T47D (cell line): ENCODE data around the gene MIER2.
A peak's percentile ranks its signal among the peaks of the same experiment; 100 is the strongest.

Source experiments
- DNase-seq, 2 experiments: peaks; one replicate each; pipeline versions ENCODE4 v3.0.0 to v3.0.0-alpha.2; 2011 to 2012; ENCODE audit warnings: low read depth in 1 of 2, low spot score in 1 of 2
- JUND ChIP-seq: IDR thresholded peaks from 2 replicates; pipeline ENCODE4 v1.6.1; 2012; ENCODE audit warnings: low read depth
- in situ Hi-C: cut with HindIII; loops from 2 replicates; pipeline ENCODE4 v1.10.0; 2016; ENCODE audit warnings: low sequenced_read_pairs, low pct_unique_long_range_greater_than_20kb

The MIER2 gene

DNA sequence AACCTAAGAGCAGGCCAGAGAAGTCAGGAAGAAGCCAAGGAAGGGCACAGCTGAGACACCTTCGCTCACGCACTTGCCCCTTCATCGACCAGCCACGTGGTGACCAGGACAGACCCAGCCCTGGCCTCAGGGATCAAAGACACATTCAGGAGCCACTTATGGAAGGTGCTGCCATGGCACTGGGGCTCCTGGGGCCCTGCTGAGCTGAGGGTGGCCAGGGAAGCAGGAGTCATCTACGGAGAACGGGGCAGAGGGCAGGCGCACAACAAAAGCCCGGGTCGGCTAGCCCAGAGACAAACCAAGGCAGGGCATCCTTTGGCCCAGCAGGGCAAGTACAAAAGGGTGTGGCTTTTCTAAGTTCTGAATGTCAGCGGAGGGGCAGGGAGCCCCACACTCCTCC, 55.7 kb downstream of the MIER2 start:
- DNase-seq = no peak
- in situ Hi-C loops = no loop called here
- TF ChIP-seq JUND = no peak

DNA sequence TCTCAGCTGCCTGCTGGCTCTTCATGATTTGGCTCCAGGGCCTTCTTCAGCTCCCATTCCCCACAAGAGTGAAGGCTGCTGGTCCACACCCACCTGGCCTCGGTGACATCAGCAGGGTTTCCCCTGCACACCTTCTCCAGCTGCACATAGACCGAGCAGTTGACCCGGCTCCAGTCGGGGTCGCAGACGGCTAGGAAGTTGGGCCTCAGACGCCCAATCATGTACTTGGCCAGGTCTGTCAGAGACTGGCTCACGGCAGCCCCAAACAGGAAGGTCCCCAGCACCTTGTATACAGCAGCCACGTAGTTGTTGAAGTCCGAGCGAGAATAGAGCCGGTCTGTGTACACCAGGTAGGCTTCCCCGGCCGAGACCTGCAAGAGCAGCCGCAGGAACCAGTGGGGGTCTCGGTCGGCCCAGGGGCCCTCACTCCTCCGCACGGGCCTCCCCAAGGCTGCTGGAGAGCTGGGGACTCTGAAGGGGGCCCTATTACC, 57.2 kb downstream of the MIER2 start:
- TF ChIP-seq JUND = no peak
- DNase-seq = no peak
- in situ Hi-C loops = no loop called here

DNA sequence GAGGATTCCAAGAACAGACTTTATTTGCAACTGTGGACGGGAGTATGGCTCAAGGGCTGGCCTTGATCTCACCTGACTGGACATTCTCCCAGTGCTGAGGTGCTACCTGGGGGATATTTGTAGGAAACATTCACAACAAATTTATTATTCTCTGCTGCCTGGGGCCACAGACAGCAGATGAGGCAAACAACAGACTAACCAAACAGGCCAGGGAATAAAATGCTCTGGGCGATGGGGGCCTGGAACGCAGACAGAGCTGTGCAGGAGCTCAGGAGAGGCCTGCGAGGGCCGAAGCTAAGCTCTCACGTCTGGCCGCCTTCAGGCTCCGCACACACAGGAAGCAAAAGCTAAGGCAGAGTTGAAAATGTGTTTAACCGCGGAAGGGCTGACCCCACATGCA, 61.2 kb downstream of the MIER2 start:
- no peak for TF ChIP-seq JUND
- in situ Hi-C loops = no loop called here
- DNase-seq = peak; percentile 61 to 77

DNA sequence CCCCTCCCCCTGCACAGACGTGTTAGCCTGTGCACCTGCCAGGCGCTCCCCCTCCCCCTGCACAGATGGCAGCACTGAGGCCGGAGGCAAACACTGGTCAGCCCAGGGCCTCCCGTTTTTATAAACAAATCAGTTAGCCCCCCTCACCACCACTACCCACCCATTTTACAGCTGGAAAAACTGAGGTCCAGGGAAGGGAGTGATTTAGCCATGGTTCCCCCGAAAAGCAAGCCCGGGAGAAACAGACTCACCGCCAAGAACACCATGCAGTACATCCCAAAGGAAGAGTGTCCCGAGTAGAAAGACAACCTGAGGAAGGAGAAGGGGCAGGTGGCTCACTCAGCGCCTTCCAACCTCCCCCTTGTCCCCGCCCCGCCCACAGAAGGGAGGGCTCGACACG, 62.1 kb downstream of the MIER2 start:
- no peak for DNase-seq
- no peak for TF ChIP-seq JUND
- in situ Hi-C loops = no loop called here

DNA sequence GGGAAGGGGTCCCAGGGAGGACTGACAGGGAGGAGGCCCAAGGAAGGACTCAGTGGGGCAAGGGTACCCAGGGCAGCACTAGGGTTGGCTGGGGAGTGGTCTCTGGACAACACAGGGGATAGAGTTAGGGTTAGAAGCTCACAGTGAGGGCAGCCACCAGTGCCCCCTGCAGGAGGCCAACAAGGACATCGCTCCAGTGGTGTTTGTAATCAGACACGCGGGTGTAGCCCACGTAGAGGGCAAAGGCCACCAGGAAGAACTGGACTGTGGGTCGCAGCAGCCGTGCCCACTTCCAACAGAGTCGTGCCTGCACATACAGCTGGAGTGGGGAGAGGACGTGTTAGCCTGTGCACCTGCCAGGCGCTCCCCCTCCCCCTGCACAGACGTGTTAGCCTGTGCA, 62.6 kb downstream of the MIER2 start:
- TF ChIP-seq JUND = no peak
- DNase-seq = no peak
- in situ Hi-C loops = no loop called here

GRCh38 chr19:281156-281853, 63.3 kb downstream of the MIER2 start:
- in situ Hi-C loops = no loop called here
- no peak for TF ChIP-seq JUND
- no peak for DNase-seq

GRCh38 chr19:280541-281009, 64.0 kb downstream of the MIER2 start:
- DNase-seq = no peak
- TF ChIP-seq JUND = no peak
- in situ Hi-C loops = no loop called here

DNA sequence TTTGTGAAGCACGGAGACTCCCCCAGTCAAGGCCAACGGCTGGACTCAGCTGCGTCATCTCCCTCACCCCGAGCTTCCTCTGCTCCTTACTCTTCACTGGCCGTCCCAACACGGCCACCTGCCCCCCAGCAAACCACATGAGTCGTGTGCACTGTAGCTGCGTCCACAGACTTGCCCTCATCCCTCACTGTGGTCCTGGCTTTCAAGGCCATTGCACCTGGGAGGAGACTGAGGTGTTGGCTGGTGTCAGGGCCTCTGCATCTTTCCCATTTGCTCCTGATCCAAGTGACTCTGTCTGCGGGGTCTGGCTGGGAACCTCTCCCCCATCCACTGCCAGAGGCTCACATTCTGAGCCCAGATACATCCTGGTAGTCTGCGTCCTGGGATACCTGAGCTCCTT, 64.9 kb downstream of the MIER2 start:
- in situ Hi-C loops = no loop called here
- no peak for TF ChIP-seq JUND
- DNase-seq = no peak

DNA sequence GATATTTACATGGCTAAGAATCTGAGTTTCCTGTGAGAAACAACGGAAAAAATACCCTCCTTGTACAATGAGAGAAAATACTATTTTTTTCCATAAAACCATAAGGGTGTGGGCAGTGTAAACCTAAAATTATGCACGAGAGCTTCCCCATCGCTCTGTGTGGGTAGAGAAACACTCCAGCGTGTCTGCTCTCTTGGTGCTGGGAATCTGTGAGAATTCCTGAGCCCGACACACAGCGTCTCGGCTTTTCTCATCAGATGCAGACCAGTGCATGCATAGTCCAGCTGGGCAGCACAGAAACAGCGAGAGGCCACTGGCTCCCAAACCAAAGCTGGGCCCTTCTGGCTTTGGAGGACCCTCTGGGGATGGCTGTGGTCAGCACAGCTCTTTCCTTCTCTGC, 65.4 kb downstream of the MIER2 start:
- DNase-seq = no peak
- in situ Hi-C loops = no loop called here
- no peak for TF ChIP-seq JUND

DNA sequence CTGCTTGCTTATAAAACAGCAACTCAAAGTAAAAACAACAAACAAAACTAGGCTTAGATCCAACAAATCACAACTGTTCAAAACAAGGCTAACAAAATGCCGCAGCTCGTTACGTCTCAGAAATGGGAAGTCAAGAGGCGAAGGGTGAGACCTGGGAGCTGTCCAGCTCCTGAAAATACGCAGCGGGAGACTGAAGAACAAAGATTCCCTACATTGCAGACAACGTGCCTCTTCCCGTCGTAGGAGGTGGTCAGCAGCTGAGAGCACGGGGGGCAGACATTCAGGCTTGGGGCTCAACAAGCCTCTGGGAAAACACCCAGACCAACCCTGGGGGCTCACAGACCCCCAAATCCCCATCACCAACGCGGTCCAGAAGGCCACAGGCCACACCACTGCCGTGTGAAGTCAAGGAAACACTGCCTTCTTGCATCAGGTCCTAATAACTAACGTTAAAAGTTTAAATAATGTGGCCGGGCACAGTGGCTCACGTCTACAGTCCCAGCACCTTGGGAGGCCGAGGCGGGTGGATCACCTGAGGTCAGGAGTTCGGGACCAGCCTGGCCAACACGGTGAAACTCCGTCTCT, 66.9 kb downstream of the MIER2 start:
- in situ Hi-C loops = no loop called here
- DNase-seq = peak in 1 of 2 experiments; percentile 16
- TF ChIP-seq JUND = no peak

DNA sequence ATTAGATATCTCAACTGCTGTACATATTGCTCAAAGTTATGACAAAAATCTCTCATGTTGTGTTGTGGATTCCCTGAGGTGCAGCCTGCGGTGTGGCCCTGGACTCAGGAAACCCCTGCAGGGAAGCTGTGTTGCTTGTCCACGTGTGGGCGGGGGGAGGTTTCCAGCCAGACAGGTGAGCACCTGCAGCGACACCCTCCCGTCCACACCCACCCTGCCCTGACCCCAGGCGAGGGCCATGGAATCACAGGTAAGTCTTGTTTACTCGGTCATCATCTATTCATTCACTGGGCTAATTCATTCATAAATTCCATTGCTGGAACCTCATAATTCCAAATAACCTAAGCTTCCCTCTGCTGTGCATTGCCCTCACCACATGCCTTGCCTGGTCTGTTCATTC, 67.5 kb downstream of the MIER2 start:
- no peak for TF ChIP-seq JUND
- no peak for DNase-seq
- in situ Hi-C loops = no loop called here

DNA sequence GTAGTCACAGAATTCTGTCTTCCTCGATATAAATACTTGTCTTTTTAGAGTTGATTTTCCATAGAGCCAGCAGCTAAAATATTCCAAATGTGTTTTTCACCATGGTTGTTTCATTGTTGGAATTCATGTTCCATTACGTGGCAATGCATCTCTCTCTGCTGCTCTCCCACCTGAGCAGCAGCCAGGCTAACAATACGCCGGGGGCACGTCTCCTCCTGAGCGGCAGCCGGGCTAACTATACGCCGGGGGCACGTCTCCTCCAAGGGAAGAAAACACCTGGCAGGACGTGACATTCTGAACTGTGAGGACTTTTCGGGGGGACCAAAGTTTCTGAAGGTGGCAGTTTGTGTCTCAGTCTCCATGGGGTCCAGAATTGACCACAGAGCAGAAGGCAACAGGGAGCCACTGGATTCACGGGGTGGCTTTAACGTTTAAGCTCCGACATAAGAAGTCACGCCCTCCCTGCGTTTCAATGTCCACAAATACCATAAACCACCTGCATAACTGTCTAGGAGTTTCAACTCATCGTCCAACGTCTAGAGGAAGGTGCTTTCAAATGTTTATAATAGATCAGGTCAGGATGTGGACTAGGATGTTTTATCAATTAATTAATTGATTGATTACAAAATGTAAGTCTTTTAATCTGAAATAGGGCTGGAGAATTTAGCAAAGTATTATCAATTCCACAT, 68.5 kb downstream of the MIER2 start:
- DNase-seq = no peak
- in situ Hi-C loops = no loop called here
- no peak for TF ChIP-seq JUND

- in situ Hi-C loops = no loop called here
- DNase-seq = no peak
- no peak for TF ChIP-seq JUND
Measured at GRCh38 chr19:275000-275399, 69.6 kb downstream of the MIER2 start.
